Loucy (cell line): ENCODE results near the gene TBC1D20.
"Not testable (repeated sequence)": the region's sequence is repeated elsewhere in the genome, so short reads cannot be mapped to it uniquely, and the experiment has no call there.

Experiments
- CTCF ChIP-seq: fragments of 200-600 bp; sonication (generic); conservative IDR thresholded peaks from 2 replicates; pipeline ENCODE4 v1.5.1; 2014; ENCODE audit warnings: mild to moderate bottlenecking, antibody characterized with exemption, low read length
- EZH2phosphoT487 ChIP-seq: fragments of 200-600 bp; IDR thresholded peaks from 2 replicates; pipeline ENCODE4 v1.6.1; 2018; ENCODE audit warnings: antibody characterized with exemption, mild to moderate bottlenecking, moderate library complexity, borderline replicate concordance

DNA sequence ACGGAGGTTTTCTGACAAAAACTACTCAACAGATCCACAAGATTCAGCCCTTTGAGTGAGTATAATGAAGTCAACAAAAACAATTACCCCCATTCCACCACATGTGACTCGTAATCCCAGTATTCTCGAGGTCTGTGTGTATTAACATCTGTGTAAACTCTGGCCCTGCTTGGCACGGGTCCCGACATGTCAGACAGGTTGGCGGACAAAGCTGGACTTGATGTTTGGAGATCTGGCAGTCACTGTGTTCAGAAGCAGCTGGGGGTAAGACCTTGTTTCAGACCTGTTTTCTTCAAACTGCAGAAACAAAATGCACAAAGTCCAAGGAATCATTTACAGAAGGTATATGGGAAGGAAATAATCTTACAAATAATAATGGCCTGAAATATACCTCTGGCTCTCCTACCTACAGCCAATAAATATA lies 46.0 kb upstream of the TBC1D20 start:
- not testable (repeated sequence) for TF ChIP-seq CTCF, EZH2phosphoT487
